GM12875 (cell line): Measurements from ENCODE around the gene MPZL1.

Experiments used
- H3K4me3 ChIP-seq: one replicate; pipeline ENCODE4 v1.5.1; 2011; ENCODE audit warnings: low read depth, low read length, control low read depth
- TF ChIP-seq, protein P1 (sequence below): IDR thresholded peaks from 2 replicates; pipeline ENCODE4 v1.5.1; 2011; ENCODE audit warnings: low read depth, mild to moderate bottlenecking, control low read depth, inconsistent platforms, low read length, moderate library complexity, borderline replicate concordance; ENCODE audit not compliant: insufficient read depth

The MPZL1 gene

DNA sequence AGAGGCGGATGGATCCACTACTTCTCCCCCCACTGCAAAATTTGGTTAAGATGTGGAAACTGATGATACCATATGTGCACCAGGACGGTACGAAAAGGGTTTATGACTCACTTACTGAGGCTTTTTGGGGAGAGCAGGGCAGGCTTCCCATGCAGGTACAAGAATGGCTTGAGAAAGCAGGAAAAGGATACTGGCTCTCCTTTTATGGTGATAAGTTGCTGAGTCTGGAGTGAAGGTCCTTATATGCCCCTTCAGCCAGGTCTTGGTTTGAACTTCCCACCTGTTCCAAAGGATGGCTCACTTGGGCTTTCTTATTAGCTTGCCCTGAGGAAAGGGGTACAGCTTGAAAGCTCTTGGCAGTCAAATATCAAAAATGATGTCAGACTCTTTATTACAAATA is 23.1 kb downstream of the MPZL1 start:
- TF ChIP-seq, protein P1, sequence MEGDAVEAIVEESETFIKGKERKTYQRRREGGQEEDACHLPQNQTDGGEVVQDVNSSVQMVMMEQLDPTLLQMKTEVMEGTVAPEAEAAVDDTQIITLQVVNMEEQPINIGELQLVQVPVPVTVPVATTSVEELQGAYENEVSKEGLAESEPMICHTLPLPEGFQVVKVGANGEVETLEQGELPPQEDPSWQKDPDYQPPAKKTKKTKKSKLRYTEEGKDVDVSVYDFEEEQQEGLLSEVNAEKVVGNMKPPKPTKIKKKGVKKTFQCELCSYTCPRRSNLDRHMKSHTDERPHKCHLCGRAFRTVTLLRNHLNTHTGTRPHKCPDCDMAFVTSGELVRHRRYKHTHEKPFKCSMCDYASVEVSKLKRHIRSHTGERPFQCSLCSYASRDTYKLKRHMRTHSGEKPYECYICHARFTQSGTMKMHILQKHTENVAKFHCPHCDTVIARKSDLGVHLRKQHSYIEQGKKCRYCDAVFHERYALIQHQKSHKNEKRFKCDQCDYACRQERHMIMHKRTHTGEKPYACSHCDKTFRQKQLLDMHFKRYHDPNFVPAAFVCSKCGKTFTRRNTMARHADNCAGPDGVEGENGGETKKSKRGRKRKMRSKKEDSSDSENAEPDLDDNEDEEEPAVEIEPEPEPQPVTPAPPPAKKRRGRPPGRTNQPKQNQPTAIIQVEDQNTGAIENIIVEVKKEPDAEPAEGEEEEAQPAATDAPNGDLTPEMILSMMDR, result no peak
- H3K4me3 ChIP-seq, result no peak overlapping the region

DNA sequence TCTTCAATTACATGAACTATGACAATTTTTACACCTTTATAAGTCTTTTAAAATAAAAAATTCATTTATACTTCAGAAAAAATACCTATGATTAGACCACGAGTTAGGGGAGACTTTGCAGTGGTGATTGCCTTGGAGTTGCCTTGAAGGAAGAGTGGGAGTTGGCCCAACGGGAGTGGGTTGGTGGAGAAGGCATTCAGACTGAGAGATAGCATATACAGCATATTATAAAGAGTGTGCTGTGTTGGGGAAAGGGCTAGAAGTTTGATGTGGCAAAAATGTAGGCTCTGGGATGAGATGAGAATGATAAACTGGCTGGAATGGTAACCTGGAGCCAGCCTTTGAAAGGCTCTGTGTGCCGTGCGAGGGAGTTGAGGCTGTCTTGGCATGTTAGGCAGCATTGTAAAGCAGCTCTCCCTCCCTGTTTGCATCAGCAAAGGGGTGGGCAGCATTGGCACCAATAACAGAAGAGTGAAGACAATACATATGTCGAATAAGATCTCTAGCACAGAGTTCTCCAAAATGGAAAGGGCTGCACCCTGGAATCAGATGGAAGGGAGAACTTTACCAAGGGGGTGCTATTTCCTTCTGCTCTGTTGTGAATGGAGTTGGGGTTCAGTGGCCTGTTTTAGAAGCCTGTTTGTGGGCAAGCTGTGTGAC is 24.4 kb downstream of the MPZL1 start:
- TF ChIP-seq, protein P1, result no peak
- H3K4me3 ChIP-seq, result no peak overlapping the region

DNA sequence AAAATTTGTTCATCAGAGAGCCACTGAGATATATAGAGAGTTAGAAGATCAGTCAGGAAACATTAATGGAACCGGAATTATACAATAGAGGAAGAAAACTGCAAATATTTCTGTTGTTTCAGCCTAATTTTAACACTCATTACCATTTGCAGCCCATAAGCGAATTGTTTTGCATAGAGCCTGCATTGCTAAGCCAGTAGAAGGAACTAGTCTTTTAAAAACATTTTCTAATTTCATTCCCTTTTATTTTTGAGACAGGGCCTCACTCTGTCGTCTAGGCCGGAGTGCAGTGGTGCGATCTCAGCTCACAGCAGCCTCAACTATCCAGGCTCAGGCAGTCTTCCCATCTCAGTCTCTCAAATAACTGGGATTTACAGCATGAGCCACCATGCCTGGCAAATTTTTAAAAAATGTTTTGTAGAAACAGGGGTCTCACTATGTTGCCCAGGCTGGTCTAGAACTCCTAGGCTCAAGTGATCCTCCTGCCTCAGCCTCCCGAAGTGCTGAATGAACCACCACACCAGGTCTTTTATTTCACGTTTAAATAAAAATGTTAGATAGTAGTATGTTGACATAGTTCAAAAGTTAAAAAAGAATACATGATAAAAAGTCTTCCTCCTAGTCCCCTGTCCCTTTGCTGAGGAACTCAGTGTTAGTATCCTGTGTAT is 25.3 kb downstream of the MPZL1 start:
- TF ChIP-seq, protein P1, result no peak
- H3K4me3 ChIP-seq, result no peak overlapping the region

DNA sequence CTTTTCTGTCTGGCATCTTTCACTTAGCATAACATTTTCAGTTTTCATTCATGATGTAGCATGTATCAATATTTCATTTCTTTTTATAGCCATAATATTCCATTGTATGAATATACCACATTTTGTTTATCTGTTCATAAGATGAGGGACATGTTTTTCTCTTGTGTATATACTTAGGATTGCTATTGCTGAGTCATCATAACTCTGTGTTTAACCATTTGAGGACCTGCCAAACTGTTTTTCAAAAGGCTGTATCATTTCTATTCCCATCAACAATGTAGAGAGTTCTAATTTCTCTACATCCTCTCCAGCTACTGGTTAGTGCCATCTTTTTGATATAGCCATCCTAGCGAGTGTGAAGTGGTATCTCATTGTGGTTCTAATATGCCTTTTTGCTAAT is 26.2 kb downstream of the MPZL1 start:
- TF ChIP-seq, protein P1, result no peak
- no peak overlapping the region for H3K4me3 ChIP-seq

- TF ChIP-seq, protein P1, result no peak
- H3K4me3 ChIP-seq, result no peak overlapping the region
Measured at GRCh38 chr1:167748906-167749305, 27.1 kb downstream of the MPZL1 start.

GRCh38 chr1:167749741-167750140 is 28.0 kb downstream of the MPZL1 start:
- TF ChIP-seq, protein P1, result no peak
- H3K4me3 ChIP-seq, result no peak overlapping the region

GRCh38 chr1:167750641-167751040 is 28.9 kb downstream of the MPZL1 start:
- no peak overlapping the region for H3K4me3 ChIP-seq
- TF ChIP-seq, protein P1, result no peak
